Endothelial cell of umbilical vein (primary cell): ENCODE data around the gene SLAMF1. TPM values are rescaled to one million over a fixed set of nuclear protein-coding genes. Genes with fewer than 3 reads are reported as not detected.

ENCODE experiments used
- BruUV-seq: library from RNA; stranded (reverse); fragments of 400-500 nt; replicated peaks from 2 replicates; lab custom pipeline; 2021; lab: Mats Ljungman, UMichigan
- CTCF ChIA-PET: fragments of 300-600, 350-600 bp; sonication (Branson Sonifier 250); formaldehyde crosslinking; loops from one replicate; lab custom pipeline; 2021; ENCODE audit warnings: antibody characterized with exemption, inconsistent platforms; lab: Charles Lee
- POLR2A ChIA-PET: fragments of 300-600, 350-600 bp; sonication (Branson Sonifier 250); formaldehyde crosslinking; loops from one replicate; lab custom pipeline; 2021; ENCODE audit warnings: antibody characterized with exemption, inconsistent platforms; lab: Charles Lee
- DNase-seq: peaks from one replicate; pipeline ENCODE4 v3.0.0-alpha.2; 2011; ENCODE audit warnings: low read depth, low spot score
- FAIRE-seq: peaks from 2 replicates; lab custom pipeline; 2011; peaks lifted over from hg19 to GRCh38; lab: Jason Lieb, UNC
- H2AFZ ChIP-seq: 2 replicates; pipeline ENCODE4 v1.6.0; 2012; ENCODE audit warnings: low read depth, low read length, control low read depth, inconsistent platforms
- H3K27ac ChIP-seq: 2 replicates; pipeline ENCODE4 v1.5.1; 2011; ENCODE audit warnings: low read depth, mild to moderate bottlenecking, control low read depth, low read length, moderate library complexity; ENCODE audit not compliant: insufficient read depth
- H3K27me3 ChIP-seq, 2 experiments: 2 replicates each; pipeline versions ENCODE4 v1.6.0 to v1.6.1; 2011; ENCODE audit warnings: low read length in 2 of 2, mixed read lengths in 1 of 2; ENCODE audit not compliant: control insufficient read depth in 2 of 2, insufficient read depth in 2 of 2
- H3K36me3 ChIP-seq, 2 experiments: 2 replicates in 1 of 2; 3 replicates in 1 of 2; pipeline ENCODE4 v1.5.1; 2011; ENCODE audit warnings: low read length in 2 of 2, mild to moderate bottlenecking in 1 of 2, moderate library complexity in 1 of 2; ENCODE audit not compliant: control insufficient read depth in 2 of 2, insufficient read depth in 2 of 2; ENCODE audit errors: extremely low read depth in 1 of 2
- H3K4me1 ChIP-seq: 3 replicates; pipeline ENCODE4 v1.5.1; 2011; ENCODE audit warnings: mild to moderate bottlenecking, low read length; ENCODE audit not compliant: control insufficient read depth, insufficient read depth; ENCODE audit errors: extremely low read depth
- H3K4me2 ChIP-seq: 2 replicates; pipeline ENCODE4 v1.6.1; 2011; ENCODE audit warnings: low read length, control low read depth, mixed read lengths; ENCODE audit not compliant: insufficient read depth
- H3K4me3 ChIP-seq, 3 experiments: fragments of 200-600 bp in 1 of 3; sonication (generic), shearing (Covaris generic) in 1 of 3; replicated peaks in 1 of 3; 2 replicates each; pipeline ENCODE4 v1.5.1; 2011 to 2016; ENCODE audit warnings: control low read depth in 3 of 3, low read length in 3 of 3, mild to moderate bottlenecking in 2 of 3, inconsistent platforms in 1 of 3, low read depth in 1 of 3, moderate library complexity in 1 of 3; ENCODE audit not compliant: insufficient read depth in 1 of 3
- H3K79me2 ChIP-seq: 2 replicates; pipeline ENCODE4 v1.6.0; 2012; ENCODE audit warnings: low read length, inconsistent platforms; ENCODE audit not compliant: control insufficient read depth, insufficient read depth
- H3K9ac ChIP-seq: replicated peaks from 2 replicates; pipeline ENCODE3; 2011; ENCODE audit warnings: low read length, control low read depth; ENCODE audit not compliant: insufficient read depth; ENCODE audit errors: extremely low read depth
- H3K9me1 ChIP-seq: replicated peaks from 3 replicates; pipeline ENCODE4 v1.6.0; 2011; ENCODE audit warnings: mild to moderate bottlenecking, low read length; ENCODE audit not compliant: control insufficient read depth, insufficient read depth; ENCODE audit errors: extremely low read depth
- H3K9me3 ChIP-seq: replicated peaks from 2 replicates; pipeline ENCODE4 v1.5.1; 2012; ENCODE audit warnings: low read length, inconsistent platforms; ENCODE audit not compliant: control insufficient read depth, insufficient read depth
- H4K20me1 ChIP-seq: replicated peaks from 2 replicates; pipeline ENCODE3; 2011; ENCODE audit warnings: mild to moderate bottlenecking, low read length; ENCODE audit not compliant: control insufficient read depth, insufficient read depth; ENCODE audit errors: extremely low read depth
- CTCF ChIP-seq, 2 donors: IDR thresholded peaks; 1 replicate in 1 of 2; 2 replicates in 1 of 2; pipeline ENCODE4 v1.5.1; 2011; ENCODE audit warnings: low read length in 2 of 2, mild to moderate bottlenecking in 2 of 2, moderate library complexity in 2 of 2, control low read depth in 1 of 2, inconsistent platforms in 1 of 2, low read depth in 1 of 2; ENCODE audit not compliant: insufficient read depth in 1 of 2; ENCODE audit errors: extremely low read depth in 1 of 2
- EZH2 ChIP-seq: IDR thresholded peaks from 2 replicates; pipeline ENCODE4 v1.6.1; 2012; ENCODE audit warnings: borderline replicate concordance, low read depth, mild to moderate bottlenecking, moderate library complexity, low read length, inconsistent platforms; ENCODE audit not compliant: severe bottlenecking
- FOS ChIP-seq: IDR thresholded peaks from 2 replicates; pipeline ENCODE4 v1.6.1; 2011; ENCODE audit warnings: mild to moderate bottlenecking, low read length, moderate library complexity, borderline replicate concordance; ENCODE audit not compliant: insufficient read depth
- GATA2 ChIP-seq: IDR thresholded peaks from 2 replicates; pipeline ENCODE4 v1.7.0; 2011; ENCODE audit warnings: low read depth, mild to moderate bottlenecking, moderate library complexity, mixed read lengths, low read length; ENCODE audit not compliant: insufficient read length, insufficient read depth
- JUN ChIP-seq: IDR thresholded peaks from 2 replicates; pipeline ENCODE4 v1.6.1; 2011; ENCODE audit warnings: borderline replicate concordance, low read depth; ENCODE audit not compliant: insufficient read length, insufficient read depth
- MAX ChIP-seq: IDR thresholded peaks from 2 replicates; pipeline ENCODE4 v1.6.1; 2011; ENCODE audit not compliant: insufficient read depth, insufficient read length
- MYC ChIP-seq: IDR thresholded peaks from one replicate; pipeline ENCODE4 v1.6.1; 2011; ENCODE audit warnings: mild to moderate bottlenecking, low read depth, low read length
- POLR2A ChIP-seq: IDR thresholded peaks from 2 replicates; pipeline ENCODE4 v1.6.1; 2012; ENCODE audit warnings: low read depth, mild to moderate bottlenecking, control low read depth, low read length
- POLR2AphosphoS5 ChIP-seq: IDR thresholded peaks from 2 replicates; pipeline ENCODE4 v1.6.1; 2012; ENCODE audit warnings: low read depth, mild to moderate bottlenecking, control low read depth, low read length, moderate library complexity; ENCODE audit not compliant: insufficient read depth
- dilution Hi-C: fragments of 300-500 bp; cut with MboI; formaldehyde crosslinking; loops from one replicate; pipeline ENCODE4 v1.15.0; 2019; ENCODE audit warnings: low sequenced_read_pairs; ENCODE audit not compliant: extremely low pct_ligation_motif_present
- intact Hi-C: fragments of 100-400 bp; cut with micrococcal nuclease; formaldehyde crosslinking; loops from one replicate; pipeline ENCODE4 v1.10.0; 2022
- polyA plus RNA-seq, 4 experiments: library from polyadenylated mRNA; depleted of rRNA in 3 of 4; stranded (reverse) in 3 of 4; unstranded in 1 of 4; fragments of >200 nt; gene quantifications; 2 replicates each; pipeline versions ENCODE4 v1.2.1 to v1.2.3, GENCODE V29; 2011 to 2012; ENCODE audit warnings: missing spikeins in 1 of 4
- total RNA-seq: library from RNA; stranded (reverse); gene quantifications from 2 replicates; pipeline ENCODE4 v1.2.3, GENCODE V29; 2021

The SLAMF1 gene
- total and polyA plus RNA-seq, 2 donors (not counting 3 experiments of a cell fraction or from before 2014, with no cell fraction given): not detected

GRCh38 chr1:160621633-160622413, 25.0 kb downstream of the SLAMF1 start:
- BruUV-seq: no TSS peak
- CTCF ChIA-PET: no interaction called here
- H2AFZ ChIP-seq: no peak overlapping the region
- H3K9ac ChIP-seq: no peak overlapping the region
- intact Hi-C loops: no loop called here
- no peaks in the 10 kb centered on the region for H3K9me3 ChIP-seq
- H3K36me3 ChIP-seq: no peaks in the 10 kb centered on the region
- no peaks in the 10 kb centered on the region for H4K20me1 ChIP-seq
- H3K4me1 ChIP-seq: no peaks in the 10 kb centered on the region
- no peak for FAIRE-seq
- no peak for TF ChIP-seq EZH2
- TF ChIP-seq MAX: no peak
- TF ChIP-seq JUN: no peak
- no peak for TF ChIP-seq POLR2AphosphoS5
- TF ChIP-seq FOS: no peak
- no peak for TF ChIP-seq POLR2A
- no peak for TF ChIP-seq CTCF (IDR thresholded peaks at IDR 0.05; ENCODE audit: extremely low read depth in 1 of 2, insufficient read depth in 1 of 2, low read depth in 1 of 2, low read length in 2 of 2)
- TF ChIP-seq MYC: no peak
- TF ChIP-seq GATA2: no peak
- H3K9me1 ChIP-seq: no peaks in the 10 kb centered on the region
- dilution Hi-C loops: no loop called here
- H3K4me3 ChIP-seq: no peak overlapping the region
- POLR2A ChIA-PET: no interaction called here
- H3K79me2 ChIP-seq: no peaks in the 10 kb centered on the region
- no peak overlapping the region for H3K4me2 ChIP-seq
- H3K27me3 ChIP-seq: peaks cover 0 to 2% of the 10 kb centered on the region in 2 experiments
- DNase-seq: no peak
- no peak overlapping the region for H3K27ac ChIP-seq
